HT1080 (cell line): Measurements from ENCODE around the gene TAS2R41. TPM values are rescaled to one million over a fixed set of nuclear protein-coding genes. Genes with fewer than 3 reads are reported as not detected.

Source experiments
- DNase-seq: peaks from one replicate; pipeline ENCODE4 v3.0.0-alpha.2; 2015; ENCODE audit warnings: low read depth
- total RNA-seq: library from RNA; depleted of rRNA; stranded (reverse); fragments of >200 nt; shearing (Covaris generic); gene quantifications from 2 replicates; pipeline ENCODE4 v1.2.3, GENCODE V29; 2014

Gene TAS2R41
- total RNA-seq, 1 experiment from 2014 or later: not detected

GRCh38 chr7:143492799-143493739 is 15.4 kb downstream of the TAS2R41 start:
- no peak for DNase-seq

DNA sequence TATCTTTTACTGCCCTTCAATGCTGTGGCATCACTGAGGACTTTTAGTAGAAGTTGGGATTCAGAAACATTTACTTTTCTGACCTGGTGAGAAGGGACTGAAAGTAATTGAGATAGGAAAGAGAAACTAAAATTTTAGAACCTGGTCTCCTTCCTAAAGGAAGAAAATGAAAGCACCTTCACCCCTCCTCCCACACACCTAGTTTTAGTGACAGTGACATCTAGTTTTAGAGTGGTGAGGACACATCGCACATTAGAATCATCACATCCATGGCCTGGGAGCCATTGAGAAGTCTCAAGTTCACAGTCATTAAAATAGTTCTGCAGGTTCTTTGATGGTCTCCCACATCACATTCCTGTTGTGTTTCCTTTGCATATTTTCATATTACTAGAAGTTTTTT is 16.1 kb downstream of the TAS2R41 start:
- no peak for DNase-seq

DNA sequence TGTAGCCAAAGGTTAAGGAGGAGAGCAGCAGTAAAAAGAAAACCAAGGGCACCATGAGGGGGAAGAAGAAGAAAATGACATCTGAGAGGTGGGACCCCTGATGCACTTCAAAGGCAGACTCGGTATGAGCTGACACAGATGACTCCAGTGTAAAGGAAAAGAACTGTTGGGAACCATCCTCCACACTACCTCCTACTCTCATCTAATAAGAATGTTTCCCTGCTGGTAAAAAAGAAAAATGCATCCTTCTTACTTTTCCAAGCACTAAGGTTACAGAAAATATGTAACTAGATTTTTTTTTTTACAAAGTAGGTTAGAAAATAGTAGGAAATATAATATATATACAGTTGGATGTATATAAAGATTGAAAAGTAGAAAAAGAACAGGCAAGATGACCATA is 16.9 kb downstream of the TAS2R41 start:
- DNase-seq: no peak

DNA sequence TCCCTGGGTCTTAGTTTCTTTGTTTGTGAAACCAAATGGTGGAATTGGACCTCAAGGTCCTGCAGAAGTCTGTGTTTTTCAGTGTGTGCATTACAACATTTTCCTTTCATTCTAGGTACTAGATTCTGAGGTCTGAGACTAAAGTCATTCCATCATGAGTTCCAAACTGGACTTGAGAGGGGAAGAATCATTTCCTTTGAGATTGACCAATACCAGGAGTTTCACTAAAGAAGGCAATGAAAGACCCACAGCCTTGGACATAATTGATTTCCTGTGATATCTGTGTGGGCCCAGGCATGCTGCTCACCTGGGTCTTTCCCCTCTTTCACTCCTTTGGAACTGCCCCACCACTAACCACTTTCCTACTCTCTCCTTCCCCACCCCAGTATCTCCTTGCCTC is 18.2 kb downstream of the TAS2R41 start:
- no peak for DNase-seq

GRCh38 chr7:143496263-143496662 is 18.6 kb downstream of the TAS2R41 start:
- DNase-seq: no peak

- no peak for DNase-seq
Observed at GRCh38 chr7:143497008-143497795, 19.5 kb downstream of the TAS2R41 start.

DNA sequence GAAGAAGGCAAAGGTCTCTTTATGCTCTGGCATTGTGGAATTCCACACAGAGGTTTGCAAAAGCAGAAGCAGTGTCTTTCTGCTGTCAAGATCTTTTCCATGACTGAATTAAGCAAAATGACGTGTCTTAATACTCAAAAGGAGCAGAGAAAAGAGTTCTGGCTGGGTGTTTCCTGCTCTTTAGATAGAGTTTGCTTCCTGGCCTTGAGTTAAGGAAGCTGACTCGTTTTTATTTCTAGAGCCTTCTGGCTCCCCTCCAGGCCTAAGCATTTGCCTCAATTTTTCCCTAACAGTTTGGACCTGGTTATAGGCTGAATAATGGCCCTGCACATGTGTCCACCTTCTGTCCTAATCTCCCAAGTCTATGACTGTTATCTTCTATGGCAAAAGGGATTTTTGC is 21.6 kb downstream of the TAS2R41 start:
- DNase-seq: peak; percentile 49

- no peak for DNase-seq
Observed at GRCh38 chr7:143499743-143500348, 22.2 kb downstream of the TAS2R41 start.

GRCh38 chr7:143503261-143503660 is 25.6 kb downstream of the TAS2R41 start:
- DNase-seq: no peak

DNA sequence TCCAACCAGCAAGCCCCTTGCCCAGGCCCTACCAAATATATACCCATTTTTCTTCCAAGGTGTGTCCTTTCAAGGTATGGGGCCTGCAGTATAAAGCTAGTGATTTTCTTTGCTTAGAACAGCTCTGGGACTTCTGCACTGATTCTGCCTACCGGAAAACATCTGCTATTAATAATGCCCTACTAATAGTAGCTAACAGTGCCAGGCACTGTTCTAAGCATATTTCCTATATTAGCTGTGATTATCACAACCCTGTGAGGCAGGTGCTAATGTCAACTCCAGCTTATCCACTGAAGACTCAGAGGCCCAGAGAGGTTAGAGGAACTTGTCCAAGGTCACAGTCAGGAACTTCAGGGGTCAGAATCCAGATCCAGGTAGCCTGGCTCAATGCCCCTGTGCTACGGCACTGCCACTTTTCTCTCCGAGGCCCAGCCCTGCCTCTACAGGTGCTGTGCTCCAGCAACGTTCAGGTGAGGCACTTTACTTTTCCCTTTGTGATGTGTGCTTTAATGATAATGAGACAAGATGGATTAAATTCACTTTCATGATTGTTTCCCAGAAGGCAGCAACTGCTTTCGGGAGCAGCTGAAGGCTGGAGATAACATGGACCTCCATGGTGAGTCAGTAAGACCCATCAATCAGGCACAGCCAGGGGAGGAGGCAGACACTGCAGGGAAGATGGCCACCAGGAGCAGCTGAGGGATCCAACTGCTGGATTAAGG is 26.7 kb downstream of the TAS2R41 start:
- DNase-seq: no peak

DNA sequence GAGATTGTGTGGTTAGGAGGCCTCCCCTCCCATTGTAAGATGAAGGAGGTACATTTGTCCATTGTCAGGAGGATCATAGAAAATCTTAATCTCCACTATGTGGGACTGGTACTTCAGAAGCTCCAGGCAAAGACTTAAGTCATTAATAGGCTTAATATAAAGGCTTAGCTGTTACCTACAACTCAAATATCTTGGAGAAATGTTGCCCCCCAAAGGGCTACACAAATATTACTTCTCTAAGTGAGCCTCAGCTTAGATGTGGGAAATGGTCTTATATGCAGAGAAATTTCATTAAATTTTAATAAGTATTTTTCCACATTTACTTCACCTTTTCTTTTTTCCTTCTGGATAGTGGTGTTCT is 27.2 kb downstream of the TAS2R41 start:
- no peak for DNase-seq

GRCh38 chr7:143505838-143506237 is 28.2 kb downstream of the TAS2R41 start:
- DNase-seq: no peak

DNA sequence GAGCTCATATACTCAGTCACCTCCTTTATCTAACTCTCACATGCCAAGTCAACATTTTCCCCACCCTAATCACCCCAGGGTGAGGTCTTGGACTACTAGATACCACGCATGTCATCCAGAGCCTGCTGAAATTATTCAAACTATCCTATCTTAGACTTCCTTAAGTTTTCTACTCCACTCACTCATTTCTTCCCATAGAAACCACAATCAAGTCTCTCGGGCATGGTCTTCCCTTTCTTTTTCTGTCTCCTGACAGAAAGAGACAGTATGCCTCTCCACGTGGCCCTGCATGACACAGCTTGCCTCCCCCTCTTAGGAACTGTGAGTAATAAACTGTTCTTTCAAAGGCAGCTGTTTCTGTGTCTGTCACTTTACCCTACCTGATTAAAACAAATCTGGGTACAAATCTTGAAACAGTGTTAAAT is 29.4 kb downstream of the TAS2R41 start:
- peak; percentile 26 for DNase-seq

- DNase-seq: no peak
Observed at GRCh38 chr7:143507534-143508055, 29.9 kb downstream of the TAS2R41 start.

GRCh38 chr7:143510854-143511592 is 33.4 kb downstream of the TAS2R41 start:
- DNase-seq: no peak

DNA sequence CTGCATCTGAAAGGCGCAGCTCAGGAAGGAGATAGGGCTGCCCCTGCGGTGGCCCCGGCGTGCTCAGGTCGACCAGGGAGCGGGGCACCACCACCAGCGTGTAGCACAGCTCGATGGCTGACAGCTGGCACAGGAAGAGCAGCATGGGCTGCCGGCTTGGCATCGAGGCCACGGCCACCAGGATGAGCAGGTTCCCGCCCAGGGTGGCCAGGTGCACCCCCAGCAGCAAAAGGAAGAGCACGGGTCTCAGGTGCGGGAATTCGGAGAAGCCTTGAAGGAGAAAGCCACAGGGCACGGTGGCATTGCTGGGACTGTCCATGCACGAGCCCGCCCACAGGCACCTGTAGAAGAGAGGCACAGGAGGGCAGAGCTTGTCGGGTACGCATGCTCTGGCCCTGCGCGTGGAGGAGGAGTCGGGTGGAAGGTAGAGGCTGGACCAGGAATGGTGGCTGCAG is 33.9 kb downstream of the TAS2R41 start:
- no peak for DNase-seq

GRCh38 chr7:143512488-143513340 is 35.0 kb downstream of the TAS2R41 start:
- no peak for DNase-seq

- DNase-seq: no peak
Observed at GRCh38 chr7:143514487-143514886, 36.8 kb downstream of the TAS2R41 start.

DNA sequence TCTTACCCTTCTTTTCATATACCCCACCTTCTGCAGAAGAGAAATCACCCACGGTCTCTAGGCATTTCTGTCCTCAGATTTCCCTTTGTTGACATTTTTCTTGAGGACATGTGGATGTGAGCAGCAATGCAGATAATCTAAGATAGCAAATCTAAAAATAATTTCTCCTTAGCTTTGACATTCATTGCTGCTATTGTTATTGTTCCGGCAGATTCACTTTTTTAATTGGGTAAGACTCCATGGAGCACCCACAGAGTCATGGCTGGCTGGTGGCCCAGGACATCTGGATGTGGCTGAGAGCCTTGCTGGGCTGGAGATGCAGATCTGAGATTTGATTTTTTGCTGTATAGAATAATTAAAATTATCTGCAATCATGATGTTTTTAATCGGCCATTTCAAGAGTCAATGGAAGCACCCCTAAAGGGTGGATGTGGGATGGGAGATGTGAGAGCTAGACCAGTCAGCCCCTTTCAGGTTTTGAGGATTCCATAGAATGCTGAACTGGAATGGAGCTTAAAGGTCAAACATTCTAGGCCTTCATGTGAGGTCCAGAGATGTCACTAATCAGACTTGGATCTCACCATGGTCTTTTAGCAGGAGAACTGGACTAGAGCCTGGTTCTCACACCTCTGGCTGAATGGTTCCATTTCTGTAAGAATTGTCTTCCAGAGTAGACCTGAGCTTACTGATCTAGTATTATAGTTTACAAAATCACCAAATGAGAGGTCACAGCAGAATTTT is 37.5 kb downstream of the TAS2R41 start:
- no peak for DNase-seq
